Common myeloid progenitor, CD34-positive (primary cell): ENCODE measurements around the gene TWF2.
"Not testable (repeated sequence)": the region's sequence is repeated elsewhere in the genome, so short reads cannot be mapped to it uniquely, and the experiment has no call there.

Experiments
- CTCF ChIA-PET: fragments of 350-600 bp; sonication (Branson Sonifier 250); formaldehyde crosslinking; loops from one replicate; lab custom pipeline; 2021; ENCODE audit warnings: antibody characterized with exemption; lab: Charles Lee
- POLR2A ChIA-PET: fragments of 350-600 bp; sonication (Branson Sonifier 250); formaldehyde crosslinking; loops from one replicate; lab custom pipeline; 2021; ENCODE audit warnings: antibody characterized with exemption; lab: Charles Lee
- DNase-seq, 3 donors: peaks; one replicate each; pipeline versions ENCODE4 v3.0.0 to v3.0.0-alpha.2; 2013
- H3K27ac ChIP-seq, 2 experiments: 1 replicate in 1 of 2; 2 replicates in 1 of 2; pipeline ENCODE4 v1.7.0; 2013; ENCODE audit warnings: inconsistent platforms in 2 of 2, low read length in 2 of 2, mild to moderate bottlenecking in 2 of 2, low read depth in 1 of 2, moderate library complexity in 1 of 2; ENCODE audit not compliant: severe bottlenecking in 2 of 2, insufficient read depth in 1 of 2, poor library complexity in 1 of 2
- H3K27me3 ChIP-seq, 5 experiments: replicated peaks in 2 of 5; 1 replicate in 3 of 5; 2 replicates in 2 of 5; pipeline versions ENCODE4 v1.6.1 to v1.7.0; 2013; ENCODE audit warnings: low read length in 4 of 5, mild to moderate bottlenecking in 2 of 5, moderate library complexity in 2 of 5, inconsistent platforms in 1 of 5; ENCODE audit not compliant: insufficient read depth in 5 of 5, control insufficient read depth in 4 of 5
- H3K36me3 ChIP-seq, 4 experiments: 1 replicate in 2 of 4; 2 replicates in 2 of 4; pipeline versions ENCODE4 v1.6.1 to v1.7.0; 2013; ENCODE audit warnings: low read length in 3 of 4, control low read depth in 1 of 4, mild to moderate bottlenecking in 1 of 4; ENCODE audit not compliant: control insufficient read depth in 4 of 4, insufficient read depth in 4 of 4
- H3K4me1 ChIP-seq, 4 experiments: 1 replicate in 3 of 4; 2 replicates in 1 of 4; pipeline versions ENCODE4 v1.6.1 to v1.7.1; 2013; ENCODE audit warnings: low read length in 3 of 4, mild to moderate bottlenecking in 3 of 4, control low read depth in 1 of 4, inconsistent platforms in 1 of 4, moderate library complexity in 1 of 4; ENCODE audit not compliant: control insufficient read depth in 4 of 4, insufficient read depth in 4 of 4; ENCODE audit errors: control extremely low read depth in 1 of 4
- H3K4me3 ChIP-seq, 7 experiments: 1 replicate in 4 of 7; 2 replicates in 3 of 7; pipeline versions ENCODE4 v1.5.1 to v1.7.0; 2013; ENCODE audit warnings: mild to moderate bottlenecking in 7 of 7, low read length in 6 of 7, moderate library complexity in 6 of 7, inconsistent platforms in 2 of 7, low read depth in 2 of 7, control low read depth in 1 of 7; ENCODE audit not compliant: insufficient read depth in 4 of 7, control insufficient read depth in 1 of 7; ENCODE audit errors: extremely low read depth in 1 of 7
- H3K9me3 ChIP-seq, 5 experiments: 1 replicate in 4 of 5; 2 replicates in 1 of 5; pipeline versions ENCODE4 v1.6.1 to v1.7.1; 2013; ENCODE audit warnings: low read length in 4 of 5, mild to moderate bottlenecking in 2 of 5, inconsistent platforms in 1 of 5, low read depth in 1 of 5, moderate library complexity in 1 of 5; ENCODE audit not compliant: control insufficient read depth in 4 of 5, insufficient read depth in 2 of 5; ENCODE audit errors: control extremely low read depth in 1 of 5
- WGBS: methylation state at CpG from one replicate; pipeline ENCODE4 v1.1.5; 2013; ENCODE audit not compliant: insufficient coverage; 5-methylcytosine and 5-hydroxymethylcytosine counted together

Gene TWF2

DNA sequence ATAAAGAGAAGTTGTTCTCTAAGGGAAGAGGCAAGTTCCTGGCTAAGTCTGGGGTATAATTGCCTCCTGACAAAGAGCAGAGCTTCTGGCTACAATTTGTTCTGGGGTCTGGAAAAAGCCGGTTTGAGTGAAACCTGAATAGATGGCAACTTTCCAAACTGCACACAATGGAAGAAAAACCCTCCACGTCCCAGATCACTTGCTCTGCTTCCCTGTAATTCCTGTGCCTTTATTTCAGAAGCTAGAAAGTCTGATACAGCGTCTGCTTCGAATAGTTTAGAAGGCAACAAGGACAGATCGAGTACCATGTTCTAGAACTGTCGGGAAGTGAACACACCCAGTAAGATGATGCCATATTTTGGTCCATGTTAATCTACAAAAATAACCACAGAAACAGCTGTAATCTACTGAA is 41.1 kb upstream of the TWF2 start:
- WGBS, result 93% methylated on average over 6 of the region's 6 CpGs

DNA sequence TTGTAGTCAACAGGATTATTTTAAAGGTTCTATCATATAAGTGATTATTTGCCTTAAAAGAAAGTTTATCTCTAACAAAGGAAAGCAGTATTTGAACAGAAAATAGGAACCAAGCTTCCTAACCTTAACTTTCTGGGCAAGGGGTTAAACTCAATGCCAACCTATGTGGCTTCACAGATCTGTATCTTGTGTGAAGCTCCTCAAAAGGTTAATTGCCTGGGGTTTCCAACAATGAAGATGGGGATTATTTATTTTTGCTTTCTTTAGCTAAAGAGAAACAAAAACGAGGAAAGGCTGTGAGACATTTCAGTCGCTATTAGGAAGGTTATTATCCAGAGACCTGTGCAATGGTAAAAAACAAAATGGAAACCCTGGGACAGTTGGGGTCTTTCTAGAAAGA is 40.6 kb upstream of the TWF2 start:
- Histone ChIP-seq H3K4me3 (peak overlapping the region in 2 of 7 experiments; percentile 91 to 97), H3K27me3 (no peaks in the 10 kb centered on the region), H3K27ac (peak overlapping the region in 1 of 2 experiments; percentile 90), H3K9me3 (no peaks in the 10 kb centered on the region), H3K36me3 (peaks cover 0 to 6% (median 2%) of the 10 kb centered on the region in 4 experiments), H3K4me1 (peaks cover 30 to 59% (median 45%) of the 10 kb centered on the region in 4 experiments)
- CTCF ChIA-PET, result interaction anchor here (1.0 to 8.3 kb wide), 13 partner anchors 11 to 60 kb away, joined by 3 to 74 read pairs (median 11); partner anchors contain the start of genes PPM1M, TLR9 and TWF2
- DNase-seq, result no peak
- POLR2A ChIA-PET, result interaction anchor here (1.0 to 2.2 kb wide), 2 partner anchors 8 to 40 kb away, joined by 4 to 15 read pairs; partner anchors contain the start of gene GLYCTK
- WGBS, result 86% methylated on average over 2 of the region's 2 CpGs

More for the DNA sequence above, 41.1 kb upstream of the TWF2 start:
- H3K27ac ChIP-seq, result peak overlapping the region in 1 of 2 experiments; percentile 90
- no peak overlapping the region for H3K4me3 ChIP-seq
- ChIA-PET CTCF (interaction anchor here (1.0 to 8.3 kb wide), 13 partner anchors 11 to 59 kb away, joined by 3 to 74 read pairs (median 11); partner anchors contain the start of genes PPM1M, TLR9 and TWF2), POLR2A (interaction anchor here (0.6 to 2.2 kb wide), 3 partner anchors 8 to 65 kb away, joined by 3 to 15 read pairs (median 3); partner anchors contain the start of gene GLYCTK)
- no peak for DNase-seq
- no peaks in the 10 kb centered on the region for H3K27me3 ChIP-seq
- no peaks in the 10 kb centered on the region for H3K9me3 ChIP-seq
- peaks cover 30 to 57% (median 44%) of the 10 kb centered on the region in 4 experiments for H3K4me1 ChIP-seq
- peaks cover 0 to 4% (median 0%) of the 10 kb centered on the region in 4 experiments for H3K36me3 ChIP-seq

DNA sequence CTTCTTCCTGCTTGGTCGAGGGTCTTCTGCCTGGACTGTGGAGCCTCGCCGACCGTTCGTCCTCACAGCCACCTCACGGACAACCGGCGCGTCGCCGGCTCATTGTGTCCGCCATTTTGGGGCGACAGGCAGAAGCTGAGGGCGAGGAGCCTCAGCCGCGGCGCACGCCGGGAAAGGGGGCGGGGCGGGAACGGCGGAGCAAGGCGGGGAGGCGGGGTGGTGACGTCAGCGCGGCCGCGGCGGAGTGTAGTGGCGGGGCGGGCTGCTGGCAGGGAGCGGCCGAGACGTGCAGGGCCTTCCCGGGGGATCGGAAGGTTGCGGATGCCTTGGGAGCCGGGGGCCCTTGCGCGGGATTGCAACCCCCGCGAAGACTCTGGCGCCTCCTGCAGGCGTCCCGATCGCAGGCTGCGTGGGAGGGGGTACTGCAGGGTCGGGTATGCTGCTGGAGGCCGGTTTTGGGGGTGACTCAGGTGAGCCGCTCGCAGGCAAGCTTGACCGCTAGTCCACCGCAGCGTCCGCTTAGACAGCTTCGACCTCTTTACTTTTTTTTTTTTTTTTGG is 39.6 kb upstream of the TWF2 start, which contains the start of gene WDR82:
TSS of gene WDR82 (minus strand) at position 140 of the 560 bp plus-strand sequence. CDS start 288 bp downstream, outside the sequence.
- H3K9me3 ChIP-seq, result no peaks in the 10 kb centered on the region
- H3K4me1 ChIP-seq, result peaks cover 30 to 62% (median 47%) of the 10 kb centered on the region in 4 experiments
- H3K36me3 ChIP-seq, result peaks cover 0 to 15% (median 4%) of the 10 kb centered on the region in 4 experiments
- WGBS, result under 1% methylated on average over 38 of the region's 58 CpGs
- POLR2A ChIA-PET, result interaction anchor here (0.6 to 2.2 kb wide), 11 partner anchors 9 to 263 kb away, joined by 3 to 15 read pairs (median 4); partner anchors contain the start of genes GLYCTK, PPM1M, TLR9 and TWF2
- DNase-seq, result peak; percentile 93 to 96 (median 95)
- H3K27ac ChIP-seq, result peak within 1 kb of the TSS; percentile 86 to 90
- H3K27me3 ChIP-seq, result no peaks in the 10 kb centered on the region
- peak within 1 kb of the TSS; percentile 83 to 97 (median 94) for H3K4me3 ChIP-seq
- CTCF ChIA-PET, result interaction anchor here (0.9 to 8.3 kb wide), 16 partner anchors 11 to 61 kb away, joined by 3 to 74 read pairs (median 6); partner anchors contain the start of genes PPM1M, TLR9 and TWF2

DNA sequence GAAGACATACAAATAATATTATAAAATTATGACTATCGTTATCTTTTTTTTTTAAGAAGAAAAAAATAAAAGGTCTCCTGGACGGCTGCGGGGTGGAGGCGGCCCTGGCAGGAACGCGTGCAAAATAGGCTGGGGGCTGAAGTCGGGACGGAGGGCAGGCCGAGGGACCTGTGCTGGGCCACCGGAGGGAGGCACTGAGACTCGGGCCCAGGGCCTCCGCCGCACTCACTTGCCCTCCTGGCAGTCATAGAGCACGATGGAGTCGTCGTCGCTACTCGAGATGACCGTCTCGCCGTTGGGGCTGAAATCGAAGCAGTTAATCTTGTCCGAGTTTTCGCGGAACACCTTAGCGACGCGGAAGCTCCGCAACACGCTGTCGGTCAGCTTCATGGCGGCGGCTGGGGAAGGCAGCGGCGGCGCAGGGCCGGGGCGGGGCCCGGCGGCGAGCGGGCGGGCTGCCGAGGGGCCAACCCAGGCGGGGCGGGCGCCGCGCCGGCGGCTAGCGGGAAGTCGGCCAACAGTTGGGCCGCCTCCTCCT is 39.1 kb upstream of the TWF2 start:
- ChIA-PET CTCF (interaction anchor here (0.9 to 8.3 kb wide), 14 partner anchors 12 to 61 kb away, joined by 3 to 74 read pairs (median 6); partner anchors contain the start of genes PPM1M and TWF2), POLR2A (interaction anchor here (0.6 to 2.2 kb wide), 11 partner anchors 10 to 124 kb away, joined by 3 to 15 read pairs (median 5); partner anchors contain the start of genes GLYCTK, PPM1M, TLR9 and TWF2)
- under 1% methylated on average over 41 of the region's 54 CpGs for WGBS
- peaks cover 30 to 61% (median 45%) of the 10 kb centered on the region in 4 experiments for H3K4me1 ChIP-seq
- peak; percentile 63 to 84 (median 76) for DNase-seq
- no peaks in the 10 kb centered on the region for H3K9me3 ChIP-seq
- H3K4me3 ChIP-seq, result peak overlapping the region; percentile 83 to 97 (median 94)
- H3K27me3 ChIP-seq, result no peaks in the 10 kb centered on the region
- H3K27ac ChIP-seq, result peak overlapping the region; percentile 86 to 90
- H3K36me3 ChIP-seq, result peaks cover 0 to 20% (median 6%) of the 10 kb centered on the region in 4 experiments

DNA sequence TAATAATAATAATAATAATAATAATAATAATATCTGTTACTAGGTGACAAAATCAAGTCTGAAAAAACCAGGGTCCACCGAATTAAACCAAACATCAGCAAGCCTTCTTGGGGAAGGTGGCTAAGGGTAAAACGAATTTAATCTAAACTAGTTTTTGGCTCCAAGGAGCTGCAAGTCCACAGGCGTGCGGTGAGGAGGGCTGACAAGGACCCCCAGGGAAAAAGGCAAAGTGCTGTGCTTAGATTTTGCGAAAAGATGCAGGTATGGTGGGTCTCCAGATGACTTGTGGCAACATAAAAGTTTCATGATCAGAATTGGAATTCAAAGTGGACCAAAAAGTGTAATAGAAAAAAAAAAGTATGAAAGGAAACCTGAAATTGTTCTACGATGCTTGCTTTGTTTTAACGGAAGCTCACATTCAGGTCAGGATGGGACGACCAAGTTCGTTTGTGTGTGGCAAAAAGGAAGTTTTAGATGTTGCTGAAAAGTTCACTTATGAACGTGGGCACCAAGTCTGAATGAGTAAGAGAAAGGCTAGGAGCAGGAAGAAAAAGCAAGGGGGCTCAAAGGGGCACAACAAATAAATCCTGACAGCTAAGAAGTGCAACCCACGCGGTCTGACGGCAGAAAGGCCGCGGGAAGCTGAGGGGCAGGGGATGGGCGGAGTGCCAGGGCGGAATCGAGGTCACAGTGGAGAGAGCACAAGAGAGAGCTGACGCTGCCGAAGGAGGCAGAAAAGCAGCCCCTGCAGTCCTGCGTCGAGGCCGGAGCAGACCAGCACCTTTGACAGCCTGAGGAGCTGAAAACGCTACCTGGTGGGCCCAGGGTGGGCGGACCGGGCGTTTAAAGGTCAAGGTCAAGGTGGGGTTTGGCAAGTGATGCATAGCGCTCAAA is 38.4 kb upstream of the TWF2 start:
- H3K36me3 ChIP-seq, result peaks cover 0 to 26% (median 10%) of the 10 kb centered on the region in 4 experiments
- peaks cover 25 to 55% (median 39%) of the 10 kb centered on the region in 4 experiments for H3K4me1 ChIP-seq
- peak overlapping the region; percentile 86 to 90 for H3K27ac ChIP-seq
- POLR2A ChIA-PET, result interaction anchor here (0.8 to 2.0 kb wide), 9 partner anchors 10 to 123 kb away, joined by 3 to 12 read pairs (median 4); partner anchors contain the start of gene GLYCTK
- CTCF ChIA-PET, result interaction anchor here (0.8 to 8.3 kb wide), 14 partner anchors 9 to 61 kb away, joined by 3 to 74 read pairs (median 6); partner anchors contain the start of genes GLYCTK, PPM1M and TWF2
- 4% methylated on average over 21 of the region's 28 CpGs for WGBS
- no peaks in the 10 kb centered on the region for H3K9me3 ChIP-seq
- peak overlapping the region; percentile 83 to 97 (median 94) for H3K4me3 ChIP-seq
- DNase-seq, result peak; percentile 48 to 72 (median 66)
- H3K27me3 ChIP-seq, result no peaks in the 10 kb centered on the region

DNA sequence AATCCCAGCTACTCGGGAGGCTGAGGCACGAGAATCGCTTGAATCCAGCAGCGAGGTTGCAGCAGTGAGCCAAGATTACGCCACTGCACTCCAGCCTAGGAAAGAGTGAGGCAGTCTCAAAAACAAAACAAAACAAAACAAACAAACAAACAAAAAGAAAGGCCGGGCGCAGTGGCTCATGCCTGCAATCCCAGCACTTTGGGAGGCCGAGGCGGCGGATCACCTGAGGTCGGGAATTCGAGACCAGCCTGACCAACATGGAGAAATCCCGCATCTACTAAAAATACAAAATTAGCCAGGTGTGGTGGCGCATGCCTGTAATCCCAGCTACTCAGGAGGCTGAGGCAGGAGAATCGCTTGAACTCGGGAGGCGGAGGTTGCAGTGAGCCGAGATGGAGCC is 35.8 kb upstream of the TWF2 start:
- 100% methylated on average over 1 of the region's 18 CpGs for WGBS
- H3K27ac ChIP-seq, result peak overlapping the region in 1 of 2 experiments; percentile 54
- DNase-seq, POLR2A ChIA-PET, H3K9me3 ChIP-seq, H3K4me3 ChIP-seq, H3K27me3 ChIP-seq: not testable (repeated sequence)
- peaks cover 30 to 58% (median 39%) of the 10 kb centered on the region in 4 experiments for H3K4me1 ChIP-seq
- CTCF ChIA-PET, result interaction anchor here (1.2 to 8.3 kb wide), 3 partner anchors 27 to 38 kb away, joined by 4 to 74 read pairs (median 4); partner anchors contain the start of gene TWF2
- peaks cover 0 to 45% (median 10%) of the 10 kb centered on the region in 4 experiments for H3K36me3 ChIP-seq
